ENCODE measurements around the gene RBPMS2. TPM values are rescaled to one million over a fixed set of nuclear protein-coding genes. Genes with fewer than 3 reads are reported as not detected.

RBPMS2 gene
- total RNA-seq, 2 donors from 2014 or later = 0.26 to 0.33 TPM

- H3K27ac ChIP-seq = no peak overlapping the region
- H3K9me3 ChIP-seq = no peaks in the 10 kb centered on the region
- no peaks in the 10 kb centered on the region for H3K36me3 ChIP-seq (replicated peaks in 1 of 2; ENCODE audit: insufficient read depth in 1 of 2, low read depth in 2 of 2)
- no peak for DNase-seq
- H3K4me1 ChIP-seq = no peaks in the 10 kb centered on the region
- intact Hi-C loops (cut with DNase I) = no loop called here
- 62 to 100% methylated on average over 1 to 6 of the region's 6 CpGs for WGBS, 2 donors
- no peak overlapping the region for H3K4me3 ChIP-seq
- TF ChIP-seq POLR2A (IDR thresholded peaks at IDR 0.05) (no peak), CTCF (IDR thresholded peaks at IDR 0.05) (no peak)
- no peak for ATAC-seq
- H3K27me3 ChIP-seq = no peaks in the 10 kb centered on the region
Measured at GRCh38 chr15:64807751-64808222, 32.4 kb upstream of the RBPMS2 start.

GRCh38 chr15:64807051-64807749, 31.8 kb upstream of the RBPMS2 start:
- no peak for ATAC-seq
- no peak for TF ChIP-seq POLR2A (IDR thresholded peaks at IDR 0.05)
- TF ChIP-seq CTCF (IDR thresholded peaks at IDR 0.05) = no peak
- DNase-seq = no peak
- Histone ChIP-seq H3K9me3 (no peaks in the 10 kb centered on the region), H3K27ac (no peak overlapping the region), H3K4me3 (no peak overlapping the region), H3K27me3 (no peaks in the 10 kb centered on the region), H3K36me3 (replicated peaks in 1 of 2; ENCODE audit: insufficient read depth in 1 of 2, low read depth in 2 of 2) (no peaks in the 10 kb centered on the region), H3K4me1 (no peaks in the 10 kb centered on the region)
- intact Hi-C loops (cut with DNase I) = no loop called here
- WGBS, 2 donors = 67 to 71% methylated on average over 10 to 13 of the region's 13 CpGs

GRCh38 chr15:64806509-64806908, 31.1 kb upstream of the RBPMS2 start:
- no peak overlapping the region for H3K27ac ChIP-seq
- H3K4me1 ChIP-seq = no peaks in the 10 kb centered on the region
- H3K36me3 ChIP-seq (replicated peaks in 1 of 2; ENCODE audit: insufficient read depth in 1 of 2, low read depth in 2 of 2) = no peaks in the 10 kb centered on the region
- intact Hi-C loops (cut with DNase I) = no loop called here
- no peaks in the 10 kb centered on the region for H3K27me3 ChIP-seq
- 68 to 87% methylated on average over 5 to 6 of the region's 6 CpGs for WGBS, 2 donors
- ATAC-seq (no peak), DNase-seq (no peak)
- no peak for TF ChIP-seq POLR2A (IDR thresholded peaks at IDR 0.05)
- no peak for TF ChIP-seq CTCF (IDR thresholded peaks at IDR 0.05)
- H3K9me3 ChIP-seq = no peaks in the 10 kb centered on the region
- H3K4me3 ChIP-seq = no peak overlapping the region

GRCh38 chr15:64804619-64805018, 29.2 kb upstream of the RBPMS2 start:
- H3K36me3 ChIP-seq (replicated peaks in 1 of 2; ENCODE audit: insufficient read depth in 1 of 2, low read depth in 2 of 2) = no peaks in the 10 kb centered on the region
- no peak for DNase-seq
- ATAC-seq = no peak
- no peaks in the 10 kb centered on the region for H3K4me1 ChIP-seq
- H3K27me3 ChIP-seq = no peaks in the 10 kb centered on the region
- no peak overlapping the region for H3K27ac ChIP-seq
- TF ChIP-seq CTCF (IDR thresholded peaks at IDR 0.05) = no peak
- no peak for TF ChIP-seq POLR2A (IDR thresholded peaks at IDR 0.05)
- no peak overlapping the region for H3K4me3 ChIP-seq
- H3K9me3 ChIP-seq = no peaks in the 10 kb centered on the region
- intact Hi-C loops (cut with DNase I) = no loop called here
- WGBS, 2 donors = 22 to 38% methylated on average over 2 of the region's 2 CpGs

GRCh38 chr15:64803526-64803925, 28.1 kb upstream of the RBPMS2 start:
- no peaks in the 10 kb centered on the region for H3K4me1 ChIP-seq
- intact Hi-C loops (cut with DNase I) = no loop called here
- ATAC-seq = no peak
- H3K36me3 ChIP-seq (replicated peaks in 1 of 2; ENCODE audit: insufficient read depth in 1 of 2, low read depth in 2 of 2) = no peaks in the 10 kb centered on the region
- no peak overlapping the region for H3K27ac ChIP-seq
- 90 to 93% methylated on average over 1 of the region's 1 CpG for WGBS, 2 donors
- TF ChIP-seq POLR2A (IDR thresholded peaks at IDR 0.05) = no peak
- TF ChIP-seq CTCF (IDR thresholded peaks at IDR 0.05) = no peak
- no peaks in the 10 kb centered on the region for H3K27me3 ChIP-seq
- H3K9me3 ChIP-seq = no peaks in the 10 kb centered on the region
- H3K4me3 ChIP-seq = no peak overlapping the region
- DNase-seq = no peak
